ENCODE measurements around the gene MRPL41.
"Not testable (repeated sequence)": the region's sequence is repeated elsewhere in the genome, so short reads cannot be mapped to it uniquely, and the experiment has no call there.

Gene MRPL41

GRCh38 chr9:137552022-137552768 is 516 bp downstream of the MRPL41 start:
- FAIRE-seq (no peak), DNase-seq (ENCODE audit: insufficient read length, low spot score) (peak; percentile 53)
- no peak; the same call in none of the 2 replicates for TF ChIP-seq POLR2AphosphoS5 (IDR thresholded peaks at IDR 0.05; ENCODE audit: low read depth, low read length)
- TF ChIP-seq POU2F2 (IDR thresholded peaks at IDR 0.05; ENCODE audit: low read depth, low read length) = no peak
- TF ChIP-seq POLR2A (IDR thresholded peaks at IDR 0.05; ENCODE audit: low read depth, low read length) = no peak; the same call in 1 of the 2 replicates
- TF ChIP-seq SPI1 (IDR thresholded peaks at IDR 0.05; ENCODE audit: low read depth, low read length) = no peak
- TF ChIP-seq TAF1 (IDR thresholded peaks at IDR 0.05; ENCODE audit: low read depth, low read length) = no peak

GRCh38 chr9:137553654-137554053 is 2.0 kb downstream of the MRPL41 start:
- not testable (repeated sequence) for FAIRE-seq

DNA sequence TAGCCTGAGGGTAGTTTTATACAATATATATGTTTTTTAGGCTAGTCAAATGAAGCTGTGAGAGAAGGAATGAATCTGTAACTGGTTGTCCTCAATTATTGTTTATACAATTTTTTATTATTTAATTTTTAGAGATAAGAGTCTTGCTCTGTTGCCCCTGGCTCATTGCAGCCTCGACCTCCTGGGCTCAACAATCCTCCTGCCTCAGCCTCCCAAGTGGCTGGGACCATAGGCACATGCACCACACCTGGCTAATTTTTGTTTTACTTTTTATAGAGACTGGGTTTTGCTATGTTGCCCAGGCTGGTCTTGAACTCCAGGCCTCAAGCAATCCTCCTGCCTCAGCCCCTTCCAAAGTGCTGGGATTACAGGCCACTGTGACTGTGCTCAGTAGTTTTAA is 2.7 kb downstream of the MRPL41 start:
- TF ChIP-seq POU2F2 (IDR thresholded peaks at IDR 0.05; ENCODE audit: low read depth, low read length) (no peak), POLR2A (IDR thresholded peaks at IDR 0.05; ENCODE audit: low read depth, low read length) (no peak), POLR2AphosphoS5 (IDR thresholded peaks at IDR 0.05; ENCODE audit: low read depth, low read length) (no peak), SPI1 (IDR thresholded peaks at IDR 0.05; ENCODE audit: low read depth, low read length) (no peak), TAF1 (IDR thresholded peaks at IDR 0.05; ENCODE audit: low read depth, low read length) (no peak), PAX5 (IDR thresholded peaks at IDR 0.05; ENCODE audit: insufficient read depth, low read length, severe bottlenecking) (no peak)
- FAIRE-seq (no peak), DNase-seq (ENCODE audit: insufficient read length, low spot score) (no peak)

More at GRCh38 chr9:137553654-137554053, 2.0 kb downstream of the MRPL41 start:
- DNase-seq (ENCODE audit: insufficient read length, low spot score) = not testable (repeated sequence)

DNA sequence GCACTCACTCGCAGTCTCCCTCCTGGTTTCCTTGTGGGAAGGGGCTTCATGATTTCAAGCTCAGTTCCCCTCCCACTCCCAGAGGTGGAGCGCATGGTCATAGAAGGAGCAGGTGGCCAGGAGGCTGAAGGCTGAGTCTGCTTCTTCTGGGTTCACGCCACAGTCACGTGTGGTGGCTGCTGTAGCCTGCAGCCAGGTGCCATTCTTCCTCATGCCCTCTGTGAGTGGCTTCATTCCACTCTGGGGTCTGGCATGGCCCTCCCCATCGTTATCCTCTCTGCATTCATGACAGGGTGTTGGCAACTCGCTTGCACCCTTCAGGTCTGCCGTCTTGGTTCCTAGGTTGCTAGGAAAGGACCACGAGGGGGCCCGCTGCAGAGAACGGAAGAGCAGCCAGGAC is 3.5 kb downstream of the MRPL41 start:
- no peak for DNase-seq (ENCODE audit: insufficient read length, low spot score)
- no peak for TF ChIP-seq POLR2A (IDR thresholded peaks at IDR 0.05; ENCODE audit: low read depth, low read length)
- no peak for TF ChIP-seq PAX5 (IDR thresholded peaks at IDR 0.05; ENCODE audit: insufficient read depth, low read length, severe bottlenecking)
- FAIRE-seq = no peak

DNA sequence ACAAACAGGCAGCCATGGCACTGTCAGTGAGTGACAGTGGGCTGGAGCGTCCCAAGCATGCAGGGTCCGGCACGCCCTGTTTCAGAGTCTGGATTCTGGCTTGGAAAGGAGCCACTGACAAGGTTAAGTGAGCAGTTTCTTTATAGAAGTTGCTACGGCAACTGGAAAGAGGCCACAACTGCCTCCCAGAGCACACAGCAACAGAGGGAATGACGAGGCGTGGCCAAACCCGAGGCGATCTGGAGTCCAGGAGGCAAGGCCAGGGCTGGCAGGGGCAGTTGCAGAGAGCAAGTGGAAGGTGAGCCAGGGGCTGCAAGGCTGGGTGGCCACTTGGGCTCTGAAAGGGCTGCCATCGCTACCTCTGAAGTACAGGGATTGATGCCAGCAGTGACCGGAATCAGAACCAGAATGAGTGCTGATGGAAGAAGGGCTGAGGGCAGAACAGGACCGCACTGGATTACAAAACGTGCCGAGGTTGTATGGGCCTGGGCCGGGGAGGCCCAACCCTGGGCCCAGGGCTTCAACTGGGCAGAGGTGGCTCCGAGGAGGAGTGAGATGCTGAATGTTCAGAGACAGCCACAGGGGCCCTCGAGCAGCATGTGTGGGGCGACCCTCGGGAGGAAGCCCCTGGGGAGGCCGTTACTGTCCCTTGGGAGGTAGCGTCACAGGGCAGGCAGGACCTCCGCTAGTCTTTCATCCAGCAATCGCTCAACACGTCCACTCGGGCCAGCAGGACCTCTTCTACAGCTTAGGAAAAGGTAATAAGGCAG is 4.6 kb downstream of the MRPL41 start:
- DNase-seq (ENCODE audit: insufficient read length, low spot score) = no peak
- FAIRE-seq = no peak
- TF ChIP-seq POLR2A (IDR thresholded peaks at IDR 0.05; ENCODE audit: low read depth, low read length) (no peak), SPI1 (IDR thresholded peaks at IDR 0.05; ENCODE audit: low read depth, low read length) (no peak), PAX5 (IDR thresholded peaks at IDR 0.05; ENCODE audit: insufficient read depth, low read length, severe bottlenecking) (no peak), TAF1 (IDR thresholded peaks at IDR 0.05; ENCODE audit: low read depth, low read length) (no peak), POLR2AphosphoS5 (IDR thresholded peaks at IDR 0.05; ENCODE audit: low read depth, low read length) (no peak), POU2F2 (IDR thresholded peaks at IDR 0.05; ENCODE audit: low read depth, low read length) (no peak)

- TF ChIP-seq POLR2AphosphoS5 (IDR thresholded peaks at IDR 0.05; ENCODE audit: low read depth, low read length) (no peak), TAF1 (IDR thresholded peaks at IDR 0.05; ENCODE audit: low read depth, low read length) (no peak), PAX5 (IDR thresholded peaks at IDR 0.05; ENCODE audit: insufficient read depth, low read length, severe bottlenecking) (no peak), POLR2A (IDR thresholded peaks at IDR 0.05; ENCODE audit: low read depth, low read length) (no peak), SPI1 (IDR thresholded peaks at IDR 0.05; ENCODE audit: low read depth, low read length) (no peak), POU2F2 (IDR thresholded peaks at IDR 0.05; ENCODE audit: low read depth, low read length) (no peak)
- DNase-seq (ENCODE audit: insufficient read length, low spot score) = no peak
- no peak for FAIRE-seq
Measured at GRCh38 chr9:137558127-137558526, 6.4 kb downstream of the MRPL41 start.

GRCh38 chr9:137564134-137564533 is 12.5 kb downstream of the MRPL41 start:
- DNase-seq (ENCODE audit: insufficient read length, low spot score) = no peak
- FAIRE-seq = no peak
- TF ChIP-seq SPI1 (IDR thresholded peaks at IDR 0.05; ENCODE audit: low read depth, low read length) (no peak), TAF1 (IDR thresholded peaks at IDR 0.05; ENCODE audit: low read depth, low read length) (no peak)

- TF ChIP-seq POU2F2 (IDR thresholded peaks at IDR 0.05; ENCODE audit: low read depth, low read length) (no peak), PAX5 (IDR thresholded peaks at IDR 0.05; ENCODE audit: insufficient read depth, low read length, severe bottlenecking) (no peak), SPI1 (IDR thresholded peaks at IDR 0.05; ENCODE audit: low read depth, low read length) (no peak), POLR2AphosphoS5 (IDR thresholded peaks at IDR 0.05; ENCODE audit: low read depth, low read length) (no peak), POLR2A (IDR thresholded peaks at IDR 0.05; ENCODE audit: low read depth, low read length) (no peak), TAF1 (IDR thresholded peaks at IDR 0.05; ENCODE audit: low read depth, low read length) (no peak)
Measured at GRCh38 chr9:137564817-137565411, 13.2 kb downstream of the MRPL41 start.

DNA sequence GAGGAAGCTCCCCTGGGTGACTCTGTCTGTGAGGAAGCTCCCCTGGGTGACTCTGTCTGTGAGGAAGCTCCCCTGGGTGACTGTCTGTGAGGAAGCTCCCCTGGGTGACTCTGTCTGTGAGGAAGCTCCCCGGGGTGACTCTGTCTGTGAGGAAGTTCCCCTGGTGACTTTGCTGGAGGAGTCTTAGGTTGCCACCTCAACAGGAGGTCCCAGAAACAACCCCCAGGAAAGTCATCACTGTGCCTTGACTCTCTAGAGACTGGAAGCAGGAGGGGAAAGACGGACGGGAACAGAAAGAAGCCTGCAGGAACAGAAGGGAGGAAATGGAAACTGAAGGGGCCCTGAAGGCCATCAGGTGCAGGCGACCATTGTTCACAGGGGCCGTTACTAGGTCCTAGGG is 16.8 kb downstream of the MRPL41 start:
- DNase-seq (ENCODE audit: insufficient read length, low spot score); FAIRE-seq: not testable (repeated sequence)

More at GRCh38 chr9:137564817-137565411, 13.2 kb downstream of the MRPL41 start:
- FAIRE-seq (no peak), DNase-seq (ENCODE audit: insufficient read length, low spot score) (no peak)

DNA sequence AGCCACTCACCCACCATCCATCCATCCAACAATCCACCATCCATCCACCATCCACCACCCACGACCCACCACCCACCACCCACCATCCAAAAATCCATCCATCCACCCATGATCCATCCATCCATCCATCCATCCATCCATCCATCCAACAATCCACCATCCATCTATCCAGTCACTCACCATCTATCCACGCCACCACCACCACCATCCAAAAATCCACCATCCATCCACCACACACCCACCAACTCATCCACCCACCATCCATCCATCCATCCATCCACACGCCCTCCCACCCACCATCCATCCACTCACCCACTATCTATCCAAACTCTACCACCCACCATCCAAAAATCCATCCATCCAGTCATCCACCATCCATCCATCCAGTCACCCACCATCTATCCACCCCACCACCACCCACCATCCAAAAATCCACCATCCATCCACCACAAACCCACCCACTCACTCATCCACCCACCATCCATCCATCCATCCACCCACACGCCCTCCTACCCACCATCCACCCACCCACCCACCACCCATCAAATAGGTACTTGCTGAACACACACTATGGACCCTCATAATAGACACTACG is 18.0 kb downstream of the MRPL41 start:
- DNase-seq (ENCODE audit: insufficient read length, low spot score) = no peak
- FAIRE-seq = no peak
- TF ChIP-seq POLR2A (IDR thresholded peaks at IDR 0.05; ENCODE audit: low read depth, low read length) (no peak), PAX5 (IDR thresholded peaks at IDR 0.05; ENCODE audit: insufficient read depth, low read length, severe bottlenecking) (no peak), TAF1 (IDR thresholded peaks at IDR 0.05; ENCODE audit: low read depth, low read length) (no peak), SPI1 (IDR thresholded peaks at IDR 0.05; ENCODE audit: low read depth, low read length) (no peak), POU2F2 (IDR thresholded peaks at IDR 0.05; ENCODE audit: low read depth, low read length) (no peak), POLR2AphosphoS5 (IDR thresholded peaks at IDR 0.05; ENCODE audit: low read depth, low read length) (no peak)
